Gastroesophageal sphincter (tissue), 4 donors: ENCODE results near the gene ZNF672. TPM values are rescaled to one million over a fixed set of nuclear protein-coding genes. Genes with fewer than 3 reads are reported as not detected.
"Not testable (repeated sequence)": the region's sequence is repeated elsewhere in the genome, so short reads cannot be mapped to it uniquely, and the experiment has no call there.

ENCODE experiments used
- ATAC-seq: fragments of 150-250 bp; one replicate; pipeline ENCODE4 v1.9.1; 2016; ENCODE audit warnings: mild to moderate bottlenecking, moderate library complexity
- H3K27ac ChIP-seq, 4 donors: fragments of 200-600 bp; sonication (generic) in 3 of 4; 1 replicate in 3 of 4; 2 replicates in 1 of 4; pipeline ENCODE4 v1.5.1; 2016 to 2019
- H3K27me3 ChIP-seq: fragments of 200-600 bp; sonication (generic); one replicate; pipeline ENCODE4 v1.5.1; 2019
- H3K36me3 ChIP-seq, 2 donors: fragments of 200-600 bp; sonication (generic); one replicate each; pipeline ENCODE4 v1.5.1; 2019; ENCODE audit warnings: control low read depth in 1 of 2
- H3K4me1 ChIP-seq, 3 donors: fragments of 200-600 bp; sonication (generic); 1 replicate in 2 of 3; 2 replicates in 1 of 3; pipeline ENCODE4 v1.5.1; 2016 to 2019; ENCODE audit warnings: control low read depth in 2 of 3
- H3K4me3 ChIP-seq, 2 donors: fragments of 200-600 bp; sonication (generic); one replicate each; pipeline ENCODE4 v1.5.1; 2019; ENCODE audit warnings: mild to moderate bottlenecking in 1 of 2, moderate library complexity in 1 of 2
- H3K9me3 ChIP-seq, 3 donors: fragments of 200-600 bp; sonication (generic); one replicate each; pipeline ENCODE4 v1.5.1; 2017 to 2019; ENCODE audit warnings: control low read depth in 2 of 3
- CTCF ChIP-seq, 4 experiments: fragments of 200-600 bp in 2 of 4; fragments of 450-650 bp in 2 of 4; sonication (generic) in 1 of 4; IDR thresholded peaks; one replicate each; pipeline ENCODE4 v1.5.1; 2017 to 2019; ENCODE audit warnings: antibody characterized with exemption in 4 of 4, mild to moderate bottlenecking in 2 of 4, moderate library complexity in 2 of 4
- EP300 ChIP-seq: sonication (generic); formaldehyde crosslinking; IDR thresholded peaks from one replicate; pipeline ENCODE4 v1.6.1; 2017; ENCODE audit warnings: antibody characterized with exemption, mild to moderate bottlenecking
- POLR2A ChIP-seq, 2 donors: fragments of 450-650 bp; IDR thresholded peaks; one replicate each; pipeline ENCODE4 v1.6.1; 2017; ENCODE audit warnings: antibody characterized with exemption in 2 of 2, mild to moderate bottlenecking in 2 of 2, moderate library complexity in 1 of 2
- POLR2AphosphoS5 ChIP-seq: sonication (generic); formaldehyde crosslinking; IDR thresholded peaks from one replicate; pipeline ENCODE4 v1.6.1; 2017; ENCODE audit warnings: antibody characterized with exemption
- whole genome bisulfite sequencing, 2 donors: methylation state at CpG; one replicate each; pipeline ENCODE4 v1.1.5; 2018; ENCODE audit warnings: low coverage in 1 of 2; 5-methylcytosine and 5-hydroxymethylcytosine counted together
- total RNA-seq, 4 donors: library from RNA; depleted of rRNA; stranded (reverse); fragments of >200 nt; gene quantifications; one replicate each; pipeline ENCODE4 v1.1.0, GENCODE V29; 2016

ZNF672 gene
- total RNA-seq, 4 donors from 2014 or later, result 22.1 to 44.2 (median 34.3) TPM

GRCh38 chr1:248792342-248792741 is 45.7 kb upstream of the ZNF672 start:
- TF ChIP-seq EP300, result no peak
- TF ChIP-seq POLR2AphosphoS5, result no peak
- TF ChIP-seq POLR2A (IDR thresholded peaks at IDR 0.05), result no peak
- no peak for TF ChIP-seq CTCF (IDR thresholded peaks at IDR 0.05)

GRCh38 chr1:248793592-248793991 is 44.4 kb upstream of the ZNF672 start:
- TF ChIP-seq CTCF (IDR thresholded peaks at IDR 0.05) (no peak), EP300 (no peak), POLR2A (IDR thresholded peaks at IDR 0.05) (no peak), POLR2AphosphoS5 (no peak)
- H3K9me3 ChIP-seq, result peaks cover 0 to 35% (median 0%) of the 10 kb centered on the region in 3 donors
- no peaks in the 10 kb centered on the region for H3K36me3 ChIP-seq
- H3K4me1 ChIP-seq, result no peaks in the 10 kb centered on the region
- H3K4me3 ChIP-seq, result no peak overlapping the region
- H3K27me3 ChIP-seq, result peaks cover 15% of the 10 kb centered on the region
- H3K27ac ChIP-seq, result no peak overlapping the region
- no peak for ATAC-seq

More at GRCh38 chr1:248792342-248792741, 45.7 kb upstream of the ZNF672 start:
- Histone ChIP-seq H3K27me3 (peaks cover 22% of the 10 kb centered on the region), H3K9me3 (peaks cover 0 to 35% (median 0%) of the 10 kb centered on the region in 3 donors), H3K4me3 (no peak overlapping the region), H3K27ac (no peak overlapping the region), H3K4me1 (no peaks in the 10 kb centered on the region), H3K36me3 (no peaks in the 10 kb centered on the region)
- ATAC-seq, result no peak
- WGBS, 2 donors, result 63 to 77% methylated on average over 5 of the region's 5 CpGs

GRCh38 chr1:248794663-248795062 is 43.4 kb upstream of the ZNF672 start:
- not testable (repeated sequence) for H3K27me3 ChIP-seq, H3K4me1 ChIP-seq, H3K4me3 ChIP-seq, H3K27ac ChIP-seq, H3K36me3 ChIP-seq, ATAC-seq
- peaks cover 0 to 35% (median 0%) of the 10 kb centered on the region in 3 donors for H3K9me3 ChIP-seq
- WGBS, 2 donors, result 86 to 88% methylated on average over 5 of the region's 5 CpGs

GRCh38 chr1:248798791-248799190 is 39.2 kb upstream of the ZNF672 start:
- H3K4me1 ChIP-seq, result no peaks in the 10 kb centered on the region
- no peak for ATAC-seq
- 69 to 86% methylated on average over 2 to 3 of the region's 3 CpGs for WGBS, 2 donors

GRCh38 chr1:248800459-248800858 is 37.6 kb upstream of the ZNF672 start:
- peaks cover 4% of the 10 kb centered on the region for H3K27me3 ChIP-seq
- H3K27ac ChIP-seq, result no peak overlapping the region
- no peaks in the 10 kb centered on the region for H3K36me3 ChIP-seq
- ATAC-seq, result no peak
- H3K9me3 ChIP-seq, result peaks cover 0 to 8% (median 0%) of the 10 kb centered on the region in 3 donors
- WGBS, 2 donors, result 77 to 87% methylated on average over 3 of the region's 3 CpGs
- TF ChIP-seq EP300 (no peak), POLR2AphosphoS5 (no peak), CTCF (IDR thresholded peaks at IDR 0.05) (no peak), POLR2A (IDR thresholded peaks at IDR 0.05) (no peak)
- no peaks in the 10 kb centered on the region for H3K4me1 ChIP-seq
- H3K4me3 ChIP-seq, result no peak overlapping the region

More at GRCh38 chr1:248798791-248799190, 39.2 kb upstream of the ZNF672 start:
- TF ChIP-seq POLR2A (IDR thresholded peaks at IDR 0.05) (no peak), EP300 (no peak), POLR2AphosphoS5 (no peak), CTCF (IDR thresholded peaks at IDR 0.05) (no peak)
- H3K36me3 ChIP-seq, result no peaks in the 10 kb centered on the region
- peaks cover 0 to 25% (median 0%) of the 10 kb centered on the region in 3 donors for H3K9me3 ChIP-seq
- H3K4me3 ChIP-seq, result no peak overlapping the region
- peaks cover 4% of the 10 kb centered on the region for H3K27me3 ChIP-seq
- no peak overlapping the region for H3K27ac ChIP-seq
